NOMO-1 treated with dmso at 0.1 percent for 144 hours (cell line): Measurements from ENCODE around the gene EPN2.

Experiments used
- DNase-seq: peaks from one replicate; lab custom pipeline; 2025; ENCODE audit not compliant: unreplicated experiment; lab: John Stamatoyannopoulos, UW

EPN2 gene

DNA sequence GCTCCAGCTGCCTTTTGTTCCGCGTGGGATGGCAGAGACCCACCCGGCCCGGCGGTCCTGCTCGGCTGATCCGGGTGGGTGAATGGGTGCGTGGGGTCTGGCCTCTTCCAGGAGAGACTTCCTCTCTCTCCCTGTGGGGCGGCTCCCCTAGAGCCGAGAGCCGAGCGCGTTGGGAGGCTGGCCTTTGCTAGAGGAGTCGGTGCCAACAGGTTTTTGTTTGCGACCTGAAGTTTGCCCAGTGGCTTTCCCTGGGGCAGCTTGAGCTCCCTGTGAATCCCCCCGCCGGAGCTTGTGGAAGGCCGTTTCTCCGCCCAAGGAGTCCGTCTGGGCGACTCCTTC lies 970 bp downstream of the EPN2 start:
- DNase-seq = peak; percentile 7

DNA sequence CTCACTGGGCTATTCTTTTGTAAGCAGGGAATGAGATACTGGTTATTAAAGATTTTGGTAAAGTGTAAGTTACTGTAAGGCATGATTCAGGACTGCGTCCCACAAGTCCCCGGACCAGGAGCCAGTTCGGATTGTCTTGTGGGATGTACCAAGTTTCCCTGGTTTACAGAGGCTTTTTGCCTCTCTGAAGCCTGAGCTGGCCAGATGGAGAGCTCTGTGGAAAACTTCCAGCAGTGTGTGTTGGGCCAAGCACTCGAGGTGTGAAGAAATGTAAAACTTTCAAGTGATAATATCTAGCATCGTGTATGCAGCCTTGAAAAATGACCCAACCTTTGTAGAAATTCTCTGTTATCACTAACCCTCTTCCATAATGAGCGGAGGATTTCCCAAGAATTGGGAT lies 2.4 kb downstream of the EPN2 start:
- no peak for DNase-seq

DNA sequence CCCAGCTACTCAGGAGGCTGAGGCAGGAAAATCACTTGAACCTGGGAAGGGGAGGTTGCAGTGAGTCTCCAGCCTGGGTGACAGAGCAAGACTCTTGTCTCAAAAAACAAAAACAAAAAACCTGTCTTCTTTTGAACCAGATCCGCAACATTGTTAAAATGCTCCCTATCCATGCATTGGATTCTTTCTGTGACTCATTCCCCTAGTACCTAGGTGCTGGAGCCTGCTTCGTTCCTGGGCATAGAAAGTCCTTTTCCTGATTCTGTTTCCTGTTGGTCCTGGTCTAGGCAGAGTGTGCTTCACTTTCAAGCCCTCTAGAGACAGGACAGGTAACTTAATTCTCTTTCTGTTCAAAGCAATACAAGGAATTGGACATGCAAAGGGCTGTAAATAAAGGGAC lies 5.2 kb downstream of the EPN2 start:
- no peak for DNase-seq

DNA sequence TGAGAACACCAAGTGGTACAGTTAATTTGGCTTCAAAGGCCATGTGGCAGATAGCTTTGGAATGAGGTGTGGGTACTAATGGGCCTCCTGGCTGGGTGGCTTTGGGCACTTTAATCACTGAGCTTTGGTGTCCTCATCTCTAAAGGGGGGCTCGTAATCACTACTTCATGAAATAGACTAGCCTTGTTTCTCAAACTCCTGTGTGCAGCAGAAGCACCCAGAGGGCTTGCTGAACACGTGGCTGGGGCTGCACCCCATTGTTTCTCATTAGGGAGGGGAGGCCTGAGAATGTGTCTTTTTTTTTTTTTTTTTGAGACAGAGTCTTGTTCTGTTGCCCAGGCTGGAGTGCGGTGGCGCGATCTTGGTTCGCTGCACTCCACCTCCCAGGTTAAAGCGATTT lies 5.8 kb downstream of the EPN2 start:
- no peak for DNase-seq

DNA sequence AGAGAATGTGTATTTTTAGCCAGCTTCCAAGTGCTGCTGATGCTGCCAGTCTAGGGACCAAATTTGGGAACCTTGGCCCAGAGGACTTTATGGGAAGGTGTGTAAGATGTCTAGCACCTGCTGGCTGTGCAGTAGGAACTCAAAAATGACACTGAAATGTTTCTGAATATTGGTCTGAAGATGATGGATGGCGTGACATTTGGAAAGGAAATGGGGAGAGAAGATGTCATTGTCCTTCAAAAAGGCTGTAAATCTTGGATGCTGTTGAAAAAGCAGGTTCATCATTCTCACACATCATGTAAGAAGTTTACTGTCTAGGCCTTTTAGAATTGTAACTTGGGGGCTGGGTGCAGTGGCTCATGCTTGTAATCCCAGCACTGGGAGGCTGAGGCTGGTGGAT lies 6.7 kb downstream of the EPN2 start:
- no peak for DNase-seq

DNA sequence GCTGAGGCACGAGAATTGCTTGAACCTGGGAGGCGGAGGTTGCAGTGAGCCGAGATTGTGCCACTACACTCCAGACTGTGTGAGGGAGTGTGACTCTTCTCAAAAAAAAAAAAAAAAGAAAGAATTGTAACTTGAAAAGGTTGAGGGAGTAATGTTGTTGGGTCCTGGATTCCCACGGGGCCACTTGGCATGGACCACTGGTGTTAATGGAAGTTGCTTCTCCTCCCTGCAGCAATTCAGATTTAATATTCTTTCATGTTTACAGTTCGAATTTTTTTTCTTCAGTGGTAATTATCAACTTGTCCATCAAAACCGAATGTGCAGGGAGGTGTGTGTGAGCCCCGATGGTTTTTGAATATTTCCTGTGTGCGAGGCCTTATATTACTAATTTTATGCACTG lies 7.2 kb downstream of the EPN2 start:
- no peak for DNase-seq

DNA sequence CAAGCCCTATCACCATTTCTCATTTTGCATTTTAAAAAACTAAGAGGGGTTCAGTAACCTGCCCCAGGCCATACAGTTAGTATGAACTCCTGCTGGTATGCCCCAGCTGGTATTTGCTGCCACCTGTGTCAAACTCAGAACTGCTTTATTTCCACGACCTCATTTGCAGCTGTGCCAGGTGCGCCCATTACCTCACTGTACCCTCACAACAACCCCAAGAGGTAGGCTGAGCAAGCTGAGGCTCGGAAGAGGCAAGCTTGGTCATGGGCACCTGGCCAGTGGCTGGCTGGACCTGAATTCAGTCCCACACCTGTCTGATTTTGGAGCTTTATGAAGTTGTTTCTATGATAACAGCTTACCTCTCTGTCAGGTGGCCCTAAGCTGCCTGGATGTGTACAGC lies 7.6 kb downstream of the EPN2 start:
- no peak for DNase-seq

DNA sequence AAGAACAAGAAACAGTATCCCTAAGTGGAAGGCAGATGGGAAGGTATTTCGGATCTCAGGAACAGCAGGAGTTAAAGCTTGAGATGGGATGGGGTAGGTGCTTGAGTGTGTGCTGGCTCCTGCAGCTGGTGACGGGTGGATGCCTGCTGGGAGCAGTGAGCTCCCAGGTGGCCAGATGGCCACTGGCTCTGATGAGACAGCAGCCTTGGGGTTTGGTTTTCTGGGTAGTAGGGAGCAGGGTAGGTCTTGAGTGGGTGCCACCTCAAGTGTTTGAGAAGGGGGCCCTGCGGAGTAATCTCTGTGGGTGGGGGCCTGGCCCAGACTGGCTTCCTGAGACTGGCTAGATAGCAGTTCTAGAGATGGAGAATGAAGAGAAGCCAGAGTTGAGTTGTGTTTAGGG lies 10.3 kb downstream of the EPN2 start:
- no peak for DNase-seq

DNA sequence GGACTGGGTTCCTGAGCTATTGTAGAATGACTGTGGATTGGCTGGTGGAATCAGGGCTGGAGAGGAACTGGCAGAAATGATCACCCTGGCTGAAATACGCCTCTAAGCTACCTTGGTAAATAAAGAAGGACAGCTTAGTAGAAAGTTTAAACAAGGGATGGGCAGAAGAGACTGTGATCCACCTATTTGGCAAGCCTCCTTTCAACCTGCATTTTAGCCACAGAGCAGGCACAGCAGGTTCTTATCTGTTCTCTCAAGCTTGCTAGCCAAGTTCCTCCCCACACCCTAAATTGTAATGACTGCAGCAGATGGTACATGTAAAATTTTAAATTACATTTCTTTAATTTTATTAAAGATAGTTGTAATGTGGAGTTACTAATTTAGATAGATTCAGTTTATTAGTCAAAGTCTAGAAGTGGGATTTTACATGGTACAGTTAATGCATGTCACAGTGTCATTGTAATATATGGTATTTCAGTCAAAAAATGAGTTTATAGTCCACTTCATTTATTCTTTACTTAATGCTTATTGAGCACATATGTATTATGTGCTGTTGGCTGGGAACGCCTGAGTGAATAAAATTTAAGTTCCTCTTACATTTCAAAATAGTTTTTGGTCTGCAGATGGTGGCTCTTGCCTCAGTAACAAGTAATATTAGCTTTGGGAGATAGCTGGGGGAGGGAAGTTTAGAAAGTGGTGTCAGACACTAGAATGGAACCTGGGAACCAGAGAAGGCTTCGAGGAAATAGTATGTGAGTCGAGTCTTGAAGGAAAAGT lies 11.2 kb downstream of the EPN2 start:
- DNase-seq = peak; percentile 19

DNA sequence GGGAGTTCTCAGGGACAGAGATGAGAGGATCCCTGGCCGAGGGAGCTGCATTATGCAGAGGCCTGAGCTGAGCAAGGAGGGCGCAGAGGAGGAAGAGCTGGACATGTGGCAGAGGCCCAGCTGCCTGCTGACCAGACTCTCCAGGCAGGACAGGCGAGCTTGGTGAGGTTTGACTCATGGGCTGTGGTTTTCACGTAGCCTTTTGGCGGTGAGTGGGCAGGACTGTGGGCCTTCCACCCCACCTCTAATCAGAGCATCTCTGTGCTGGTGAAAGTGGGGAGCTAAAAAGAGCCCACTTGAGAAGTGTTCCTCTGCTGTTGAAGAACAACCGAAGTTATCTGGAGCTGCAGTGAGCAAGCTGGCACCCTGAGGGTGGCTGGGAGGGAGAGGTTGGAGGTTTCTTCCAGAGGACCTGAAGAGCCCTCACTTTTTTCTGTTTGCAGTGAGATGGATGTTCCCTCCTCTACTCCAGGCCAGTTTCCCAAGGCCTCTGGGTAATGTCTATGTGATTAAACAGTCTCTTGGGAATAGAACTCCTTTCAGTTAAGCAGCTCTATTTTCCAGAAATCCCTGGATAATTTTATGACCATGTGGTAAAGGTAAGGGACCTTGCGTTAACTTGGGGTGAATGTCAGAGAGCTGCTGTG lies 11.9 kb downstream of the EPN2 start:
- DNase-seq = no peak

DNA sequence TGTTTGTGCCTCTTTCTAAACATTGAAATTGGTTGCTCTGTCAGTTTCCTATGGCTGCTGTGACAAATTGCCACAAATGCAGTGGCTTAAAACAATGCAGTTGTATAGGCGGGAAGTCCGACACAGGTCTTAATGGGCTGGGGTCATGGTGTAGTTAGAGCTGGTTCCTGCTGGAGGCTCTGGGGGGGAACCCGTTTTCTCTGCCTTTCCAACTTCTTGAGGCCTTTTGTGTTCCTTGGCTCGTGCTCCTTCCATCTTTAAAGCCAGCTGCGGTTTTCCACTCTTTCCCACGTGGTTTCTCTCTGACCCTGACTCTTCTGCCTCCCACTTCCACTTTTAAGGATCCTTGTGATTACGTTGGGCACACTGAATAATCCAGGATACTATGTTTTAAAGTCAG lies 12.5 kb downstream of the EPN2 start:
- DNase-seq = no peak

DNA sequence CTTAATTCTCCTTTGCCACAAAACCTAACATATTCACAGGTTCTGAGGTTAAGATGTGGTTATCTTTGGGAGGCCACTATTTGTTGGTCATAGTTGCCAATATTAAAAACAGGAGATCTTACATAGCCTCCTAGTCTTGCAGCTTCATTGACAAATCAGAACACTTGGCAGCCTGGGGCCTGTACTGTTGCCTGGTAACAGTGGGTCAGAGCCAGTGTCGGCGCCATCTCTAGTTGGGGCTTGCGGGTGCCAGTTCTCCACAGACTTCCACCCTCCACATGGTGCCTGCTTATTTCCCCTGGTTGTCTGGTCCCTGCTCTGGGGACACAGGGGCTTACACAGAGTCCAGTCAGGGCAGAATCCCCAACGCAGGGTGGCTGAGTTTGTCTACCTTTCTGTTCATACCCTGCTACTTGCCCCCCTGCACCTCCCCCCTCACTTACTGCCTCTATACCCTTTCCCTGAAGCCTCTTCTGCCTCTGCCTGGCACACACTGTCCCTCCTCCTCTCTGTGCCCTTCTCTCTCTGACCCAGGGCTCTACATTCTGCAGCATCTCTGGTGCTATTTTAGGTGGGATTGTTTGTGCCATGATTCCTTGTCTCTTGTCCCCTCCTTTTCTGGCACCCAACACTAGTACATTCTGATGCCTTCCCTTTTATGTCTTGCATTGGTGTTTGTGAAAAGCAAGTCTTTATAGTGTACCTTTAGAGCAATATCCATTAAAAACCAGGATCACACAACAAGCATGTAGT lies 13.4 kb downstream of the EPN2 start:
- no peak for DNase-seq

DNA sequence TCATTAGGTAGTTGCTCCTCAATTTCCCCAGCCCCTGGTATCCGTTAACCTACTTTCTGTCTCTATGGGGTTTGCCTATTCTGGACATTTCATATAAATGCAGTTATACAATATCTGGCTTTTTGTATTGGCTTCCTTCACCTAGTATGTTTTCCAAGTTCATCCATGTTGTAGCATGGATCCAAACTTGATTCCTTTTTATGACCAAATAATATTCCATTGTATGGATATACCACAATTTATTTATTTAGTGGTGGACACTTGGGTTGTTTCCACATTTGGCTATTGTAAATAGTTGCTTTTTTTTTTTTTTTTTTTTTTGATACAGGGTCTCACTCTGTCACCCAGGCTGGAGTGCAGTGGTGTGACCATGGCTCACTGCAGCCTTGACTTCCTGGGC lies 15.9 kb downstream of the EPN2 start:
- no peak for DNase-seq

DNA sequence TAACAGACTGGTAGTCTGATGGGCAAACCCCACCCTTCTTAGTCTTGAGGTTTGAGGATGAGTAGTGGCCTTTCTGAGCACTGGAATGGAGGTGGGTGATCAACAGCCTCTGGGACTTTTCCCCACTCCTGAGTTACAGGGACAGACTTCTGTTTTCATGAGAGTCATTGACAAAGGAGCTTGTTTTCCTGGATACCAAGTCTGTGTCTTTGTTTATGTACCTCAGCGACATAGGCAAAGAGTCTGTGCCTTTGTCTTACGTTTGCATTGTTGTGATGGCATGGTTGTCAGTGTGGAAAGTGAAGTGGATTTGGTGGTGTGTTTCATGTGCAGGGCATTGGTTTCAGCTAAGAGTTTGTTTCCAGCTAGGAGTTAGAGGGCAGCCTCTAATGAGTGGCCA lies 17.5 kb downstream of the EPN2 start:
- no peak for DNase-seq

DNA sequence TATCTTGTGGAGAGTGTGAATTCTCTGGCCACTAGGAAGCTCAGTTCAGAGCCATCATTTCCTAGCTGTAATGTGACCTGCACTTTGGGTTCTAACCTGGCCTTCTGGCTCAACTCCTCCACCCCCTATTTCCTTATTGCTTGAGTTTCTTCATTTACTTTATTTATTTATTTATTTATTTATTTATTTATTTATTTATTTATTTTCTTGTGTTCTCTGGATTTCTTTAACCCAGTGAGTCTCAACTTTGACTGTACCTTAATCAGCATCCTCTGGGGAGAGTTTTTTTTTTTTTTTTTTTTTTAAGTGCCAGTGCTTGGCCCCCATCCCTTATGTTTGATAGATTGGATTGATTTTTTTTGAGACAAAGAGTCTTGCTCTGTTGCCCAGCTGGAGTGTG lies 18.1 kb downstream of the EPN2 start:
- DNase-seq = no peak

DNA sequence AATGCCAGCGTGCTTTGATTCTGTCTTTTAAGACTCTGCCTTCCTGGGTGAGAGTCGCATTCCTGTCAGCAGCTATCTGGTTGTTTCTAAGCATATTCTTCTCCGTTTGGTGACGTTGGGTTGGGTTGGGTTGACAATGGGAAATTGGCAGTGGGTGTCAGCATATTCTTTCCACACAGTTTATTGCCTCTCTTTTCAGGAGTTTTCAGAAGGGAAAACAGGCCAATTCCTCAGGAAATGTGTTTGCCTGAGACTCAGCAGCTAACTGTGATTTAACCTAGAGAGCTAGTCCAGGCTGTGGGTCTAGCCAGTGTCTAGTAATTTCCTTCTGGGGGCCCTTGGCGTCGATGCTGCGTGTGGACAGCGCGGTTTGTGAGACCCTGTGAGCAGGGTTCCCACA lies 21.2 kb downstream of the EPN2 start:
- no peak for DNase-seq

DNA sequence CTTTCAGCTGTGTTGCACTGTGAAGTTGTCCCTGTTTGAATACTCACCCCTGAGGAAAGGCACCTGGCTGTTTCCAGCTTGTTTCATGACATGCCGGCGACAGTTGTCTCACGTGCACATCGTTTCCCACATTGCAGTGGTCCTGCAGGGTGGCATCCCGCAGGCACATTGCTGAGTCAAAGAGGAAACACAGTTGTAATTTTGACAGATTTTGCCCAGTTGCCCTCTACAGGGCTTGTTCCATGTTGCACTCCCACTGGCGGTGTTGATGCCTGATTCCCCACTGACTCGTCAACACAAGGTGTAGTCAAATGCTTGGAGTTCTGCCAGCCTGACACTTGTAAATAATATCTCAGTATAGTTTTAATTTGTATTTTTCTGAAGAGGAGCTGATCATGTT lies 23.8 kb downstream of the EPN2 start:
- no peak for DNase-seq

DNA sequence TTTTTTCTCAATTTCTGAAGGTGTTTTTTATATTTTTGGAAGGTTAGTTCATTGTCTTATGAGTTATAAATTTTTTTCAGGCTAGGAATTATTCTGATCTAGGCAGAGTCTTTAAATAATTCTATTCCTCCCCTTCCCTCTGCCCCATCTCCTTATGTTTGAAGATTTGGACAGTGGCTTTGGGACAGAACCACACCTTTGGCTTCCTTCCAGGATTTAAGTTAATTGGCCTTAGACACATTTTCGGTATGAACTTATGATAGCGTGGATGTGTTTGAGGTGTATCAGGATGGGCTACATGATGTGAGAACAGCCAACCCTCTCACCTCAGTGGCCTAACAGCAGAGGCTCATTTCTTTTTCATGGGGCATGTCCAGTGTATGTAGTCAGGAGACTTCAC lies 24.3 kb downstream of the EPN2 start:
- DNase-seq = no peak

DNA sequence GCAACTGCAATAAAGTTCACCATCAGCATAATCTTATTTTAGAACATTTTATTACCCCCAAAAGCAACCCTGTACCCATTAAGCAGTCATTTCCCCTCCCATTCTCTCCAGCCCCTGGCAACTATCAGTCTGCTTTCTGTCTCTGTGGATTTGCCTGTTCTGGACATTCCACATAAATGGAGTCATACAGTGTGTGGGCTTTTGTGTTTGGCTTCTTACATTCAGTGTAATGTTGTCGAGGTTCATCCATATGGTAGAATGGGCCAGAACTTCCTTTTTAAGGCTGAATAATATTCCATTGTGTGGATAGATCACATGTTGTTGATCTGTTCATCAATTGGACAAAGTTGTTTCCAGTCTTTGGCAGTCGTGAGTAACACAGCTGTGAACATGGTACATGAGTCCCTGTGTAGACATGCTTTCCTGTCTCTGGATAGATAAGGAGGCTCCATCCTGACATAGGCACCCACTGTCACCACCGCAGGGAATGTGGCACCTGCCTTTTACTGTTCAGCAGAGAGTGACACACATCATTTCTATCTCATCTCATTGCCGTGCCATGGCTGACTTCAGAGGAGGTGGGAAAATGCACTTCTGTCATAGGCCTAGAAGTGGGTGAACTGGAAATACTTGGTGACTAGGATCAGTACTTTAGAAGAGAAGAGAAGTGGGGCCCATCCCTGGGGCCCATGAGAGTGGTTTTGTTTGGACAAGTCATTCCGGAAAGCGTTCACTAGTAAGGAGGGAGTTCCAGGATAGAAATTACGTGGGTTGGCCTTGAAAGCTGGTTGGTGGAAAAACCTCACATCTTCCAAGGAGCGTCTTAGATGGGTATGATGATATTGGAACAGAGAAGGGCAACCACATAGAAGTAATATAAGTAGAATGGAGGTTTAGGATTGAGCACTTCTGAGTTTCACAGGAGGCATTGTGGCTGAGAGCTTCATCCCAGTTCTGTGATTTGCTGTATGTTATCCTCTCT lies 25.8 kb downstream of the EPN2 start:
- DNase-seq = no peak

DNA sequence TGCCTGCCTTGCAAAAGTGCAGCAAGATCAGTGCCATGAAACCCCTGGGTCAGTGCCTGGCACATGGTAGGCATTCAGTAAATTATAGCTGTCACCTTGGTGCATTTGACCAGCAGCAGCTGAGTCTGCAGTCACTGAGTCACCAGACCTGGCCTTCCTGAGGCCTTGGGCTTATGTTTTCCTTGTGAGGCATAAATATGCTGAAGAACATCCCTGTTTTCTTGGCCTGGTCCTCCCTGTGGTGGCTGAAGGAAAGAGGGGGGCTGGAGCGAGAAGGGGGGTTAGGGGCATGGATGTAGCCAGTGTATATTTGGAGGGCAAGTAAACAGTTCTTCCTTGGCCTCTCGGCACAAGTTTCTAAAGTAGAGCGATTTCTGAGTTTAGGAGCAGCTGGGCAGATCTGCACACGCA lies 26.5 kb downstream of the EPN2 start:
- no peak for DNase-seq

DNA sequence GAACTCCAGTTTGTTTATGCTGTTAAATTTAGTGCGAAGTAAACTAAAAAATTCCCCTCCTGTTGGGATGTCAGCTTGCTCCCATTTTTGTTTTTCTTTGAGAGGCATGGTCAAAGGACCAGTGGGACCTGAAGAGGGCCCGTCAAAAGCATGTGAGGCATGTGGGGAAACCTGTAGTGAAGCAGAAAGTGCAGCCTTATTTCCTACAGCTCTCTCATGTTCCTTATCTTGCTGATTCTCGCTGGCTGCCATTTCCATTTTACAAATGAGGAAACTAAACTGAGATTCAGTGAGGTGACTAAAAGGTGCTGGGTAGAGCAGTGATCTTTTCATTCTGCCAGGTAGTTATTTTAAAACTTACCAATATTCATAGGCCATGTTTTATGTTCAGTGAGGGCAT lies 27.1 kb downstream of the EPN2 start:
- no peak for DNase-seq
